ENCODE data around the gene TTC28. TPM values are rescaled to one million over a fixed set of nuclear protein-coding genes. Genes with fewer than 3 reads are reported as not detected.

Gene TTC28
- total RNA-seq, 4 donors from 2014 or later, result 43.8 to 130 (median 92.0) TPM

GRCh38 chr22:27995801-27996528, 683.7 kb downstream of the TTC28 start:
- intact Hi-C loops (cut with DNase I; ENCODE audit: low total_unique reads), result no loop called here
- no peaks in the 10 kb centered on the region for H3K9me3 ChIP-seq
- no peak overlapping the region for H3K4me3 ChIP-seq
- TF ChIP-seq CTCF (IDR thresholded peaks at IDR 0.05), result no peak
- TF ChIP-seq POLR2A (IDR thresholded peaks at IDR 0.05), result no peak
- H3K27me3 ChIP-seq, result no peaks in the 10 kb centered on the region
- peak in 1 of 2 donors; percentile 10 for DNase-seq
- no peaks in the 10 kb centered on the region for H3K4me1 ChIP-seq
- H3K36me3 ChIP-seq, result no peaks in the 10 kb centered on the region
- H3K27ac ChIP-seq, result no peak overlapping the region

- DNase-seq, result peak in 1 of 2 donors; percentile 10
- Histone ChIP-seq H3K4me1 (no peaks in the 10 kb centered on the region), H3K9me3 (no peaks in the 10 kb centered on the region), H3K4me3 (no peak overlapping the region), H3K27me3 (no peaks in the 10 kb centered on the region), H3K36me3 (no peaks in the 10 kb centered on the region), H3K27ac (no peak overlapping the region)
- TF ChIP-seq POLR2A (IDR thresholded peaks at IDR 0.05), result no peak
- no peak for TF ChIP-seq CTCF (IDR thresholded peaks at IDR 0.05)
- intact Hi-C loops (cut with DNase I; ENCODE audit: low total_unique reads), result no loop called here
Observed at GRCh38 chr22:27994481-27995331, 684.9 kb downstream of the TTC28 start.

DNA sequence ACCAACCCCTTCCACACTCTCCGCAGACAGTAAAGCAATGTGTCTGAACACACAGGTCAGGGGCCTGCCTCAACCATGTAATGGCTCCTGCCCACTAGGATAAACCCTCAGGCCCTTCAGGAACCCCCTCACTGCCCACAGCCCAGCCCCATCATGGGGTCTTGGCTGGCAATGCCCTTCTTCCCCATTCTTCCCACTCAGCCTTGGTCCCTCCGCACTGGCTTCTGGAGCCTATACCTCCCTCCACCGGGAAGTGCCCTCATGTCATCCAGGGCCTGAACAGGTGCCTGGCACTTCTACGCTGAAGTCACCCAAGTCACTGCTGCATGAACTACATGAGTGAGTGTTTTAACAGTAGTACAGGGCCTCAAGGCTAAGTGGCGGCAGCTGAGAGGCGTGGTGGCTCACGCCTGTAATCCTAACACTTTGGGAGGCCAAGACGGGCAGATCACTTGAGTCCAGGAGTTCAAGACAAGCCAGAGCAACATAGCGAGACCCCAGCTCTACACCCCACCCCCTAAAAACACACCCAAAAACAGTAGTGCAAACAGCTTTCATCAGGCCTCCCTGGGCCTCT, 685.8 kb downstream of the TTC28 start:
- Histone ChIP-seq H3K4me3 (no peak overlapping the region), H3K27ac (no peak overlapping the region), H3K9me3 (no peaks in the 10 kb centered on the region), H3K36me3 (no peaks in the 10 kb centered on the region), H3K4me1 (no peaks in the 10 kb centered on the region), H3K27me3 (no peaks in the 10 kb centered on the region)
- peak in 1 of 2 donors; percentile 9 for DNase-seq
- no peak for TF ChIP-seq POLR2A (IDR thresholded peaks at IDR 0.05)
- TF ChIP-seq CTCF (IDR thresholded peaks at IDR 0.05), result no peak
- intact Hi-C loops (cut with DNase I; ENCODE audit: low total_unique reads), result no loop called here

GRCh38 chr22:27993201-27993635, 686.4 kb downstream of the TTC28 start:
- Histone ChIP-seq H3K27ac (no peak overlapping the region), H3K9me3 (no peaks in the 10 kb centered on the region), H3K4me3 (no peak overlapping the region), H3K27me3 (no peaks in the 10 kb centered on the region), H3K4me1 (no peaks in the 10 kb centered on the region), H3K36me3 (no peaks in the 10 kb centered on the region)
- peak in 1 of 2 donors; percentile 9 for DNase-seq
- TF ChIP-seq POLR2A (IDR thresholded peaks at IDR 0.05) (no peak), CTCF (IDR thresholded peaks at IDR 0.05) (no peak)
- intact Hi-C loops (cut with DNase I; ENCODE audit: low total_unique reads), result no loop called here

Measured in uterus (tissue), 4 donors.